GM18508 (cell line): ENCODE measurements around the gene MRO.

Experiments
- ATAC-seq: cut with Tn5 transposase; IDR thresholded peaks from one replicate; pipeline ENCODE4 v1.9.1; 2021; ENCODE audit warnings: moderate number of reproducible peaks; ENCODE audit not compliant: insufficient read depth, unreplicated experiment

Gene MRO

DNA sequence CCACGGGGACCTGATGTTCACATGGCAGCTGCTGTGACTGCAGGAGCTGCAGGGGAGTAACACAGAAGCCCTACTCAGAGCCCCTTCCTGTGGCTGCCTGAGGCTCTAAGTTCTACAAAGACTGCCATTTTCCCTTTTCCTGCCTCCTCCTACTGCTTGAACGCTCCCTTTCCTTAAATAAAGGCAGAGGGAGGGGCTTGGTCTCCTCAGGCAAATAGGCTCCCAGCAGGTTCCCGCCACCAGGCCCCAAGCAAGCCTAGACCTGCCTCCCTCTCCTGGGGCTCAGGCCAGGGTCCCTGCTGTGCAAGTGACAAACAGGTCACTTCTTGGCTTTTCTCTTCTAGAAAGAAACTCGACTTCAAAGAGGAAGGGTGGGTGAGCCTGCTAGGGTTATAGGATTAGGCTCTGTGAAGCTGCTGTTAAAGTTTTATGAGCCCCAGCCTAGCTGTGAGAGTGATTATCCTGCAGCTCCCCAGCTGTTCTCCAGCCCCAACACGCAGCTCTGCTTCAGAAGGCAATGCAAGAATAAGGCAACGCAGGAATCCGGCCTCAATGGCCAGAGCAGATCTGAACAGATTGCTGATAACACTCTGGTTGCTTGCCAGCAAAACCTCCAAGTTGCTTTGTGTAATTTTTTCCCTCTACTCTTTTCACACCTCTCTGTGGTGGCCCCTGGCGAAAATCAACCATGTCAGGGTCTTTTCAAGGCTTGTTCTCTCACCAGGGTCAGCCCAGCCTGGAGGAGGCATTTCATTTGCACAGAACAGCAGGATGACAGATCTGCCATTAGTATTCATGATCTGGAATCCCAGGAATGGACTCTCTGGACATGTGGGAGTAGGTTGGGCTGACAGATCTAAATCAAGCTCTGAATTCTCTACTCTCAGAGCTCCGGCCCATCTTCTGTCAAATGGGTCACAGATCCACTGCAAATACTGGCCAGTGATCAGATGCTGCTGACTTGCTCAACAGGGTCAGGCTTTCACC, 71.3 kb downstream of the MRO start:
- no peak for ATAC-seq

DNA sequence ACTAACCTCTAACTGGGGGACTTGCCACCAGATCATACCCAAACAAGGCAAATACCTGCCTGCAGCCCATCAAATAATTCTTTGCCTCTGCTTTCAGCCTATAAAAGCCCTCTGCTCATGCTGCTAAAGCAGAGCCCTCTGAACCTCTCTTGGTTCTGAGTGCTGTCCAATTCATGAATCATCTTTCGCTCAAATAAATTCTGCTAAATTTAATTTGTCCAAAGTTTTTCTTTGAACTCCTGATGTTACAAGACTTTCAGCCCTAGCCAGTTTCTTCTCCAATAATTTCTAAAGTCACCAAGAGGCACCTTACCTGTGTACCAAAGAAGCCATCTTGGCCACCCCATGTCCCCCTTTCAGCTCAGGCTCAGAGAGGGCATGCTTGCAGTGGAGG, 72.0 kb downstream of the MRO start:
- no peak for ATAC-seq

DNA sequence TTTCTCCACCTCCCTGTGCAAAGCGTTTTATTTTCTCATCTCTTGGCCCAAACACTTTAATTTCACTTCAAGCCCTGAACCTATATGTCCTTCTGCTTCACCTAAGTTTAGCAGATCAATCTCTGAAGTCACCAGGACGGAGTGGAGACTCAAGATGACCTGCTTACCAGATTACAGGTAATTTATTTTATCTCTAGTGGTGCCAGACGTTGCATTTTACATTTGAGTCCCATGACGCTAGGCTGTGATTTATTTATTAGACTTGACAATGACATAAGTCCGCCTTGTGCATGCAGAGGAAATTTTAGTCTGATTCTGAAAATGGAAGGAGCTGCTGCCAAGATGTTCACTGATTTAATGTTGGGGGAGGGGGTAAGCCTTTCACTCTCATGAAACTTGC, 73.9 kb downstream of the MRO start:
- ATAC-seq, result no peak
